Measurements from ENCODE around the gene RPL21.

The RPL21 gene

GRCh38 chr13:27304611-27305010, 53.3 kb downstream of the RPL21 start:
- DNase-seq (ENCODE audit: low spot score), result no peak
- Histone ChIP-seq H3K4me3 (ENCODE audit: severe bottlenecking) (no peak overlapping the region), H3K27me3 (ENCODE audit: insufficient read depth, poor library complexity, severe bottlenecking) (no peaks in the 10 kb centered on the region), H3K9me3 (ENCODE audit: severe bottlenecking) (no peaks in the 10 kb centered on the region), H3K4me1 (ENCODE audit: insufficient read depth, poor library complexity, severe bottlenecking) (no peaks in the 10 kb centered on the region), H3K36me3 (ENCODE audit: low read depth) (no peaks in the 10 kb centered on the region), H3K27ac (ENCODE audit: poor library complexity, severe bottlenecking) (no peak overlapping the region)
- no peak for ATAC-seq (ENCODE audit: low read depth)
- no peak for TF ChIP-seq CTCF (IDR thresholded peaks at IDR 0.05; ENCODE audit: poor library complexity, severe bottlenecking)
